Activated CD8-positive, alpha-beta T cell treated with anti-CD3 and anti-CD28 coated beads for 36 hours (primary cell): ENCODE results near the gene SUOX. TPM values are rescaled to one million over a fixed set of nuclear protein-coding genes. Genes with fewer than 3 reads are reported as not detected.

Experiments
- ATAC-seq: fragments of 200-7000 bp; cut with Tn5 transposase; one replicate; pipeline ENCODE4 v1.10.0; 2021; ENCODE audit warnings: mild to moderate bottlenecking, moderate library complexity
- CTCF ChIA-PET: fragments of 350-600 bp; sonication (Branson Sonifier 250); formaldehyde crosslinking; loops from one replicate; lab custom pipeline; 2021; ENCODE audit warnings: antibody characterized with exemption; lab: Charles Lee
- POLR2A ChIA-PET: fragments of 350-600 bp; sonication (Branson Sonifier 250); formaldehyde crosslinking; loops from one replicate; lab custom pipeline; 2021; ENCODE audit warnings: antibody characterized with exemption; lab: Charles Lee
- DNase-seq: peaks from one replicate; pipeline ENCODE4 v3.0.0-alpha.2; 2020
- H3K27ac Mint-ChIP-seq: one replicate; pipeline ENCODE4 v1.8.0; 2021; ENCODE audit warnings: mild to moderate bottlenecking, mixed read lengths
- H3K27me3 Mint-ChIP-seq: one replicate; pipeline ENCODE4 v1.8.0; 2021; ENCODE audit warnings: mixed read lengths
- H3K36me3 Mint-ChIP-seq: one replicate; pipeline ENCODE4 v1.8.0; 2021; ENCODE audit warnings: low read depth, mixed read lengths
- H3K4me1 Mint-ChIP-seq: one replicate; pipeline ENCODE4 v1.8.0; 2021; ENCODE audit warnings: low read depth, mixed read lengths
- H3K4me3 Mint-ChIP-seq: one replicate; pipeline ENCODE4 v1.8.0; 2021; ENCODE audit warnings: mild to moderate bottlenecking, moderate library complexity, mixed read lengths
- H3K9me3 Mint-ChIP-seq: one replicate; pipeline ENCODE4 v1.8.0; 2021; ENCODE audit warnings: mixed read lengths
- intact Hi-C: fragments of 100-400 bp; cut with micrococcal nuclease; formaldehyde crosslinking; loops from one replicate; pipeline ENCODE4 v1.10.0; 2022
- total RNA-seq, 2 experiments: library from RNA; stranded (reverse); gene quantifications; one replicate each; pipeline ENCODE4 v1.2.3, GENCODE V29; 2021
- TF ChIP-seq, protein P1 (sequence below): fragments of 200-600 bp; IDR thresholded peaks from one replicate; pipeline ENCODE4 v1.8.0; 2022; ENCODE audit warnings: antibody characterized with exemption, mild to moderate bottlenecking

The SUOX gene
- total RNA-seq, 2 experiments from 2014 or later: 4.6 to 6.2 TPM

DNA sequence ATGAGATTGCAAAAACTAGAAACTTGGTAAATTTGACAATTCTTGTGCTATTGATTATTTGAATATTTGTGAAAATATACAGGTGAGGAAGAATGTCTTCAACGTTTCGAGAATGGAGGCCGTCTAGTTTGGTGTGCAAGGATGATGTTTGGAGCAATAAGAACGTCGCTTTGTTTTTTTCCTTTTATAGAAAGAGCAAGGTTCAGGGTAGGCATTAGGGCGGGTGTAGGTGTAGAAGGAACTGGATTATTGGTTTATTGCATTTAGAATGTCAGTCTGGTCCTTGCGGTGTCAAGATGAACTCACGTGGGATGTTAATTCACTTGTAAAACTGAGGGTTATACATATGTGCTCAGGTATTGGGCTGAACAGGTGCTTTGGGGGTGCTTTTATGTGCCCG is 45.8 kb downstream of the SUOX start:
- TF ChIP-seq, protein P1, sequence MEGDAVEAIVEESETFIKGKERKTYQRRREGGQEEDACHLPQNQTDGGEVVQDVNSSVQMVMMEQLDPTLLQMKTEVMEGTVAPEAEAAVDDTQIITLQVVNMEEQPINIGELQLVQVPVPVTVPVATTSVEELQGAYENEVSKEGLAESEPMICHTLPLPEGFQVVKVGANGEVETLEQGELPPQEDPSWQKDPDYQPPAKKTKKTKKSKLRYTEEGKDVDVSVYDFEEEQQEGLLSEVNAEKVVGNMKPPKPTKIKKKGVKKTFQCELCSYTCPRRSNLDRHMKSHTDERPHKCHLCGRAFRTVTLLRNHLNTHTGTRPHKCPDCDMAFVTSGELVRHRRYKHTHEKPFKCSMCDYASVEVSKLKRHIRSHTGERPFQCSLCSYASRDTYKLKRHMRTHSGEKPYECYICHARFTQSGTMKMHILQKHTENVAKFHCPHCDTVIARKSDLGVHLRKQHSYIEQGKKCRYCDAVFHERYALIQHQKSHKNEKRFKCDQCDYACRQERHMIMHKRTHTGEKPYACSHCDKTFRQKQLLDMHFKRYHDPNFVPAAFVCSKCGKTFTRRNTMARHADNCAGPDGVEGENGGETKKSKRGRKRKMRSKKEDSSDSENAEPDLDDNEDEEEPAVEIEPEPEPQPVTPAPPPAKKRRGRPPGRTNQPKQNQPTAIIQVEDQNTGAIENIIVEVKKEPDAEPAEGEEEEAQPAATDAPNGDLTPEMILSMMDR: no peak
- Mint-ChIP-seq H3K27me3 (no peaks in the 10 kb centered on the region), H3K4me1 (peaks cover 47% of the 10 kb centered on the region), H3K4me3 (peak overlapping the region; percentile 84), H3K9me3 (no peaks in the 10 kb centered on the region), H3K36me3 (peaks cover 41% of the 10 kb centered on the region), H3K27ac (peak overlapping the region; percentile 92)
- intact Hi-C loops: loop anchor here (2.0 to 5.0 kb wide), 2 partner anchors 60 to 74 kb away; partner anchors contain the start of genes RPL41 and ZC3H10
- CTCF ChIA-PET: no interaction called here
- POLR2A ChIA-PET: no interaction called here
- DNase-seq (no peak), ATAC-seq (no peak)

DNA sequence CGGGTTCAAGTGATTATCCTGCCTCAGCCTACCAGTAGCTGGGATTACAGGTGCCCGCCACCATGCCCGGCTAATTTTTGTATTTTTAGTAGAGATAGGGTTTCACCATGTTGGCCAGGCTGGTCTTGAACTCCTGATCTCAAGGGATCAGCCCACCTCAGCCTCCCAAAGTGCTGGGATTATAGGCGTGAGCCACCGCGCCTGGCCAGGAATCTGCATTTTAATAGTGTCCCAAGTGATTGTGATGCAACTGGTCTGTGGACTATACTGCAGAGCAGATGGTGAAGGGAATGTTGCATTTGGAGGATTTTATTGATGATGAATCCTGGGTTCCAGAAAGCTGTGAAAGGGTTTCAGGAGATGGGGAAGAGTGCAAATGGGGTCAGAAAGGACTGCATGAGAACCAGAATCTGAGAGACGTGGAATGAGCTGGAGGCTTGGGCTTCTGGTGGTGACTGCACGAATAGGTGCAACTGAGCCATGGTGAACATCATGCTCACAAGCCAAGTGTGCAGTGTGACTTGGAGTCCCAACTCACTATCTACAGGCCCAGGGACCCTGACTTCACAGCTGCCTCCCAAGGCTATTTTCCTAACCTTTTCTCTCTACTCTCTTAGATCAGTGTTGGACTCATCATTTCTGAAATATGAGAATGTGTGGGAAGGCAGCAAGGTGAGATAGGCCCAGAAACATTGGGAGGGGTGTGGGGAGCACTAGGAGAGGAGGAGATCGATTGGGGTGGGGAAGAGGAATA is 49.1 kb downstream of the SUOX start:
- H3K4me3 Mint-ChIP-seq: no peak overlapping the region
- no peaks in the 10 kb centered on the region for H3K27me3 Mint-ChIP-seq
- H3K36me3 Mint-ChIP-seq: peaks cover 36% of the 10 kb centered on the region
- H3K9me3 Mint-ChIP-seq: no peaks in the 10 kb centered on the region
- ATAC-seq (no peak), DNase-seq (no peak)
- CTCF ChIA-PET: interaction anchor here (0.8 to 5.2 kb wide), 26 partner anchors 10 to 308 kb away, joined by 3 to 53 read pairs (median 4); partner anchors contain the start of genes COQ10A, PA2G4, SMARCC2 and SUOX
- intact Hi-C loops: no loop called here
- peaks cover 28% of the 10 kb centered on the region for H3K4me1 Mint-ChIP-seq
- TF ChIP-seq, protein P1: no peak
- peak overlapping the region; percentile 77 for H3K27ac Mint-ChIP-seq
- POLR2A ChIA-PET: interaction anchor here (0.6 to 5.9 kb wide), 18 partner anchors 19 to 330 kb away, joined by 3 to 41 read pairs (median 4); partner anchors contain the start of genes BLOC1S1, ESYT1, PA2G4 and PYM1

DNA sequence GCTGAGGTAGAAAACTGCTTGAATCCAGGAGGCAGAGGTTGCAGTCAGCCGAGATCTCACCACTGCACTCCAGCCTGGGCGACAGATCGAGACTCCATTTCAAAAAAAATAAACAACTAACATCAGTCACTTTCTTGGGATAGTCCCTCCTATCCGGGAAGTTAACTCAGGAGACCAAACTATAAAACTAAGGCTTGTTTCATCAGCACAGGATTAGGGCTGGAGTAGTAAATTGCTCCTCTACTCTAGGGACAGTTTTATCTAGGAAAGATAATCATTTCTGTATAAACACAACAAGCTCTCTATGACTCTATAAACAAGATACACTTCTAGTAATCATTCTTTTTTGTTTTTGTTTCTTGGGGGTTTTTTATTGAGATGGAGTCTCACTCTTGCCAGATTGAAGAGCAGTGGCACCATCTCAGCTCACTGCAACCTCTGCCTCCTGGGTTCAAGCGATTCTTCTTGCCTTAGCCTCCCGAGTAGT is 56.4 kb downstream of the SUOX start:
- TF ChIP-seq, protein P1: no peak
- Mint-ChIP-seq H3K36me3 (no peaks in the 10 kb centered on the region), H3K9me3 (no peaks in the 10 kb centered on the region), H3K4me3 (no peak overlapping the region), H3K27ac (no peak overlapping the region), H3K27me3 (no peaks in the 10 kb centered on the region), H3K4me1 (peaks cover 4% of the 10 kb centered on the region)
- ChIA-PET POLR2A (no interaction called here), CTCF (interaction anchor here (1.5 kb wide), 1 partner anchor 58 kb away, joined by 4 read pairs; no protein-coding TSS in a partner anchor)
- ATAC-seq: no peak
- no peak for DNase-seq
- intact Hi-C loops: no loop called here

Other genes starting within 250 kb of the SUOX start
- gene SARNP, start 179.6 kb upstream of the SUOX start, total RNA-seq: 10 to 100 TPM; 93.9 to 94.0 TPM
- gene ORMDL2, start 179.2 kb upstream of the SUOX start, total RNA-seq: 10 to 100 TPM; 24.2 to 27.0 TPM
- gene DNAJC14, start 167.7 kb upstream of the SUOX start, total RNA-seq: 10 to 100 TPM; 23.1 to 23.7 TPM
- not detected for gene MMP19, start 154.3 kb upstream of the SUOX start, total RNA-seq
- 10 to 100 TPM; 22.1 to 22.9 TPM for gene PYM1, start 69.4 kb upstream of the SUOX start, total RNA-seq
- gene DGKA, start 66.1 kb upstream of the SUOX start, total RNA-seq: 100 to 1,000 TPM; 350 to 353 TPM
- 1 to 10 TPM in 1 of 2 experiments, under 1 TPM in 1; 0.65 to 1.2 TPM for gene PMEL, start 31.2 kb upstream of the SUOX start, total RNA-seq
- 10 to 100 TPM; 86.7 to 90.1 TPM for gene CDK2, start 30.4 kb upstream of the SUOX start, total RNA-seq
- gene RAB5B, start 23.2 kb upstream of the SUOX start, total RNA-seq: 10 to 100 TPM; 26.0 to 32.4 TPM
- gene IKZF4, start 23.8 kb downstream of the SUOX start, total RNA-seq: 10 to 100 TPM; 20.5 to 20.8 TPM
- gene RPS26, start 44.6 kb downstream of the SUOX start, total RNA-seq: 10 to 100 TPM; 29.7 to 29.8 TPM
- gene ERBB3, start 82.9 kb downstream of the SUOX start, total RNA-seq: under 1 TPM; 0.98 to 0.99 TPM
- 100 to 1,000 TPM; 447 to 455 TPM for gene PA2G4, start 107.3 kb downstream of the SUOX start, total RNA-seq
- 1,000 to 10,000 TPM; 5,401 to 5,452 TPM for gene RPL41, start 119.4 kb downstream of the SUOX start, total RNA-seq
- 1 to 10 TPM; 6.8 to 7.2 TPM for gene ZC3H10, start 121.0 kb downstream of the SUOX start, total RNA-seq
- gene ESYT1, start 131.0 kb downstream of the SUOX start, total RNA-seq: 100 to 1,000 TPM; 154 to 160 TPM
- gene MYL6B, start 155.3 kb downstream of the SUOX start, total RNA-seq: 10 to 100 TPM; 60.3 to 66.9 TPM
- 100 to 1,000 TPM; 647 to 663 TPM for gene MYL6, start 161.1 kb downstream of the SUOX start, total RNA-seq
- 10 to 100 TPM; 79.3 to 87.9 TPM for gene SMARCC2, start 192.2 kb downstream of the SUOX start, total RNA-seq
- 10 to 100 TPM; 23.4 to 27.4 TPM for gene RNF41, start 224.6 kb downstream of the SUOX start, total RNA-seq
- gene NABP2, start 227.1 kb downstream of the SUOX start, total RNA-seq: 10 to 100 TPM; 58.7 to 60.2 TPM
- gene SLC39A5, start 232.8 kb downstream of the SUOX start, total RNA-seq: under 1 TPM; 0.41 to 0.54 TPM